HG02840 (cell line): Measurements from ENCODE around the gene NEK6.

Source experiments
- ATAC-seq: cut with Tn5 transposase; IDR thresholded peaks from one replicate; pipeline ENCODE4 v1.9.1; 2021; ENCODE audit warnings: mild to moderate bottlenecking, moderate library complexity, moderate number of reproducible peaks; ENCODE audit not compliant: unreplicated experiment, low FRiP score

The NEK6 gene

DNA sequence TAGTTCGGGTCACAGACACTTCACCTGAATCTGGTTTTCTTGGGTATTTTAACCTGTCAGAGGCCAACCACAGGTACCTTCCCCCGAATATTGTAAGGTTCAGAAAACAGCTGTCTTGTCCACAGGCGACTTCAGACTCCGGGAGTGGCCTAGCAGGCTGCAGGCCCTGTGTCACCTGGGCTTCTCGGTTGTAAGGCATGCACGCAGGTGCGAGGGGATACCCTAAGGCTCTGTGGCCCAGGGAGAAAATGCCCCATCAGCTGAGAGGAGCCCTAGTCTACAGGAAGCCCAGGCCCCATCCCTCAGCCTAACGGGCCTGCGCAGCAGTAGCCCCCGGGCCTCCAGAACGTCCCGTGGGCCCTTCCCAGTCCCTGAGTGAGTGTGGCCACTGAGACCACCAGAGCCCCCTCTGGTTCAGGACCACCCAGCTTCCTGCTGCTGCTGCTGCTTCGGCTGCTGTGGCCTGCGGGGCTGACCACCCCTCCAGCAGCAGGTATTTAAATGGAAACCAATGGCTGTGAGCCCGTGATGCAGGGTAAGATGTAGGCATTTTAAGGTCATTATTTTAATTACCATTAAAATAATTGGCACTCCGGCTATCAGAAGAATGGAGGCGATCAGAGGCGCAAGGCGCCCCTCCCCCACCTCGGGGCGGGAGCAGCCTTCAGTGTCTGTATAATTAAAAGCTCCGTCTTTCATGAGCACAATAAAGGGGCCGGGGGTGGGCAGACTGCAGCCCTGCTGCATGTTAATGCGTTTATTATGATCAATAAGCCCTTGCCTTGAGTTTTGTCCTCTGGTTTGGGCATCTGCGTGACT is 92.1 kb downstream of the NEK6 start:
- ATAC-seq = no peak

DNA sequence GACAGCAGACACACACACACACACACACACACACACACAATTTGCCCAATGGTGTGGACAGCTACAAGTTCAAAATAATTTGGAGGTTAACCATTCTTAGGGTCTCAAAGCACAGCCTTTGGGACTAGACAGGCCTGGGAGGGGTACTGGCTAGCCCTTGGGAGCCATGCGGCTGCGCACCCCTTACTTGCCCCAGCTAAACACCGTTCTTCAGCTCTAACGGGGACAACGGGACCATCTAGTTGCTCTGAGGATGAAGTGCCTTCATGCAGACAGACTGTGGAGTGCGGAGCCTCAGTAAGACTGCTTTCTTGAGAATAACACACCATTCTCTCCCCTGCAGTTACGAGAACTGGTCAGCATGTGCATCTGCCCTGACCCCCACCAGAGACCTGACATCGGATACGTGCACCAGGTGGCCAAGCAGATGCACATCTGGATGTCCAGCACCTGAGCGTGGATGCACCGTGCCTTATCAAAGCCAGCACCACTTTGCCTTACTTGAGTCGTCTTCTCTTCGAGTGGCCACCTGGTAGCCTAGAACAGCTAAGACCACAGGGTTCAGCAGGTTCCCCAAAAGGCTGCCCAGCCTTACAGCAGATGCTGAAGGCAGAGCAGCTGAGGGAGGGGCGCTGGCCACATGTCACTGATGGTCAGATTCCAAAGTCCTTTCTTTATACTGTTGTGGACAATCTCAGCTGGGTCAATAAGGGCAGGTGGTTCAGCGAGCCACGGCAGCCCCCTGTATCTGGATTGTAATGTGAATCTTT is 92.9 kb downstream of the NEK6 start:
- ATAC-seq = no peak

DNA sequence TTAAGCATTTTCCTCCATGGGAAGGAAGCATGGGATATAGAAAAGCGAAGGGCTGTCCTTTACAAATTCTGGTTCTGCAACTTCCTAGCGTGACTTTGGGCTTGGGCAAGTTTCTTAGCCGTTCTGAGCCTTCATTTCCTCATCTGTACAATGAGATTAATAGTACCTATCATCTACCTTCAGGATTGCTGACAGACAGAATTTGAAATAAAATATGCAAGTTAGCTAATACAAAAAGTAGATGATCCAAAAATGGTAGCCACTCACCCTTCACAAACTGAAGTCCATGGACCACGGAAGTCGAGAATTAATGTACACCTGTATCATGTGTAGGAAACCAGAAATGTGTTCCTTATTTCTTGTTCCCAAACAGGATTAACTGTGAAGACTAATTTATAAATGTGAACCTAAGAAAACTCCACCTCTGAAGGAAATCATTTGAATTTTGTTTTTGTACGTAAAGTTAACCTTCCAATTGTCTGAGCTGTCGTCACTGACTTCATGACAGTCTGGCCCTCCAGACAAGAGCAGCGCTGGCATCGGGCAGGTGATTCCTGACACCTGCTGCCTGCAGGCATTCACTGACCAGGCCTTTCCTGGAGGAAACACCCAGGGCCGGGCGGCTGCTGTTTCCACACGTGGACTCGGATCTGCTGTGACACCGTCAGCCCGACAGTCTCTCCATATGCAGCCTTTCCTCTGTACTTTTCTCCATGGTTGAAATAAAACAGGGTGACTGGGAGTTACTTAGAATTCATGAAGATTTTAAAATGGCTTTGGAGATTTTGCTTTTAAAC is 94.1 kb downstream of the NEK6 start:
- no peak for ATAC-seq

DNA sequence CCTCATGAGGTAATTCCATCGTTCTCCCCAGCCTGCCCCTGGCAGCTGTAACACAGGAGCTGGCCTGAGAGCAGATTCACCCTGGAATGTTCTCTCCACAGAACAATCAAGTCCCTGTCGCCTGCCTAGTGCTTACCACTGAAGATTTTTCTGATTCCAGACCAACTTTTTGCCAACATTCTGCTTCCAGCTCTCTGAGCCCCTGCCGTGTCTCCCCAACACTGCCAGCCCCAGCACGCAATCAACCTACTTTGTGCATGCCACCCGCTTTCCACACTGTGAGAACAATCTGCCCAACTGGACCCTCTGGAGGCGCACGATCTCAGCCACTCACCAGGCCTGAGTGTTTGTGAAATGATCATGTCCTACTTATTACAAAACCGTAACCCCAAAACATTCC is 94.9 kb downstream of the NEK6 start:
- no peak for ATAC-seq

DNA sequence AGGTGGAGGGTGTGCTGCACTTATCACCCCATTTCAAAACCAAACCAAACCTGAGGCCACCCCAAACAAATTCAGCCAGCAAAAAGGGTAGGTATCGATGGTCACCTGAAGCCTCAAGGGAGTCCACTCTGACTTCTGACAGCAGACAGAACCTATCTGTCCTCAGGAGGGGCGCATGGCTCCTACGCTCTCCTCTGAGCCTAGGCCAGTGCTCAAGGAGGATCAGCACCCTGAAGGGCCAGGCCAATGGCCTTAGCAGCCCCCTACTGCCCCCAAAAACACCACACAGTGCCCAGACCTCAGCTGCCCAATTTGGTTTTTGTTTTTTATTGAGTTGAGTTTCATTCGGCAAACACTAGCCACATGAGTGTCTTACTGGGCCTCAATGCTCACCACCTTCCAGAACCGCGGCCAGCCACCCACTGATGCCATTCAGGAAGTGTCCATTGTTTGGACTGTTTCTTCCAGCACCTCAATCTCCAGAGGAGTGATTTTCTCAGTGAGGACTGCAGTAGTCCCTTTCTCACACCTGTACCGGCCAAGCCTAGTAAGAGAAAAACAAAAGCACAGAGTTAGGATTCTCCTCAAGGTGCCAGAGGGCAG is 95.5 kb downstream of the NEK6 start:
- no peak for ATAC-seq

DNA sequence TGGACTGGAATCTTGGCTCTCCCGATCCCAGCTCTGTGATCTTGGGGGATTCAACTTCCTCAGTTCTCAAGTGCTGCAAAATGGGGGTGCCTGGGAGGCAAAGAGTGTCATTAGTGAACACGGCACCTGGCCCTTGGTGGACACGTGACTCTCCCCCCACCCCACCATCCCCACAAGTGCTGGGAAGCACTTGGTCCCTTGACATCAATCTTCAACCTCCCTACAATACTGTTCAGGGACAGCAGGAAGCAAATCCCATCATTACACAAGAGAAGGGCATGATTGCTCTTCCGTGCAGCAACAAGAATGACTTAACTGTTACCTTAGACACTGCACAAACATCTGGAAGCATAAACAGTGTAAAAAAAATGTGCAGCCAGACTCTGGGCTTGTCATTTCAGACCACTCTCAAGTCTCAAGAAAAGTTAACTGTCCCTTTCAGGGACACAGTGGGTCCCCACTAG is 96.1 kb downstream of the NEK6 start:
- ATAC-seq = no peak

DNA sequence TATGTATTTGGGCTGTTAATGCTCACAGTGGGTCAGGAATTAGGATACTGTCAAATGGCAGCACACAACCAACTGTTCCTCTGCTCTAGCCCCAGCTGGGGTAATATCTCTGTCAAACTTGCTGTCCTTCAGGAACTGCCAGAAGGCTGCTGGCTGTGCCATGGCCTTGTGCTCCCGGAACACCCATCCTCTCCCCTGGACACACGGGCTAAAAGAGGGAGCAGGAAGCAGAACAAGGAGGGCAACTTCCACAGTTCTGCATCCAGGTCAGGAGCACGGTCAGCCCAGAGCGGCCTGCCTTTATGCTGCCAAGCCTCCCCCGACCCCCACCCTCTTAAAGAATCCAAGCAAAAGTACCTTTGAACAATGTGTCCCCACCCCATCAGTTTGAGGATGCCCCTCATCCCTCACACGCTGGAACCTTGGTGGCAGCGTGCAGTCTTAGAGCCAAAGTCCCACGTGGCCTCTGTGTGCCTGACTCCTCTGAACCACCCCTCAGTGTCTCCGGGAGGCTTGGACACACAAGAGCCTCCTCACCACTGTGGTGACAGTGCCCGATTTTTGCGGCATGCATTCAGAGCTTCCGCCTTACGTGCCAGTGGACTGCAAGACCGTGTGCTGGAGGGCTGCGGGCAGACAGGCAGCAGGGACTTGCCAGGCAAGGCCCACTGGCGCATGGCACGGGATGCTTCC is 96.7 kb downstream of the NEK6 start:
- ATAC-seq = no peak

DNA sequence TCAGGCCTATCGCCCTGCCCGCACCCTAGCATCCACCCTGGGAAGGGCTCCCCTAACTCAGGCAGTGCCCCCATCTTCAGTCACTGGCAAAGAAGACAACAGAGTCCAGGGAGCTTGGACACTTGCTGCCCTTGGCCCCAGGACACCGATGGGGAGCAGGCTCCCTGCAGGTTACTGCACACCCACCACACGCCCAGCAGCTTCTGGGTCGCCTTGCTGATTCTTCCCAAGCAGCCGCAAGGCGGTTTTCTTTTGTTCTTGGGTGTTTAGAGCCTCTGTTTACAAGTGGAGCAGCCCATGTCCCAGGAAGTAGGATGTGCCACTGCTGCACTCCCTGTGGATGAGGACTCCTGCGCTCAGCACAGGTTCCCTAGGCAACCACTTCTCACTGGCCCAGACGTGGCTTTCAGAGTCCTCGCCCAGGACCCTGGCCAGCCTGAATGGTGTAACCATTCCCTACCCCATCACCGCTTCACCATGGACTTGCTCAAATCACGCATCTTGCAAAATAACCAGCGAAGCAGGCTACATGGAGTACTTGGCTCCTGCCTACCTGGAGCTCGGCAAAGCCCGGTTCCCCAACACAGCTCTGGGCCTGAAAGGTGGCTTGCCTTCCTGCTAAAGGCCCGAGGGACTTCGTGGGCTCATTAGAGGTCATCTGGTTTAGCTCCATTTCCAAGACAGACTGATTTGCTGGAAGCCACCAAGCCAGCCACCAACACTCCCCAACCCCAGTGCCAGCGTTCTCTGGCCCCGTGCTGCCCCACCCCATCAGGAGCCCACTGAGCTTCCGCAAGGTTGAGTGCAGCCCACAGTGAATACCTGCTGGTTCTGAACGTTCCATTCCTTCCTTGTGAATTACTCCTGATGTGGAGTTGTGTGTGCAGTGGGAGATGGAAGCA is 97.5 kb downstream of the NEK6 start:
- no peak for ATAC-seq

DNA sequence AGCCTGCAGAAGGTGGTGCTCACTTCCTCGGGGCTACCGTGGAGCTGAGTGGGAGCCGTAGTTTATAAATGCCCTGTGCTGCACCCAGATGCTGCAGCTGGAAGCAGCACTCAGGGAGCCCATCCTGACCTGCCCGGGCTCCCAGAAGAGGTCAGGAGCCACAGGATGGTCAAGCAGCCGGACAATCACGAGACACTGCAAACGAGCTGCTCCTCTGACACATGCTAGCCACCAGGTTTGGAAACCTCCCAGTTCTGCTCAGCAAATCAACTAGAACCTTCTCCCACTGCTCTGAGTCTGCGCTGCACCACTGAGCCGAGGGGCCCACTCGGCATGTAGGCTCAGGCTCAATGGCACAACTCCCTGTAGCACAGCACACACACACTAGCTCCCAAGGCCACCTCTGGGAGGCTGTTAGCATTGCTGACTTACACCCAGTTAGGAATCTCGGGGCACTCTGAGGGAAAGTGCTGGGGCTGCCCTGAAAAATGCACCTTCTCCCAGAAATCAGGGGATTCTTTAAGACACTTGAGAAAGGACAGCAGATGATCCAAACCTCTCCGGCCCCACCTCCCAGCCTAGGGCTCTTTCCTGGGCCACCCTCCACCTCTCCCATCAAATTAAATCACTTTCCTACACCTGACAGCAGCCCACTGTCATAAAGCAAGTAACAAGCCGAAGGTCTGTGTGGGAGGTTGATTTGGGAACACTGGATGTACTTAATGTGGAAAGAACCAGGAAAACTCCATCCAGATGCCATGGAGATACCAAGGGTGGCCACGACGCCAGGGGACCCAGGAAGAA is 98.4 kb downstream of the NEK6 start:
- no peak for ATAC-seq

DNA sequence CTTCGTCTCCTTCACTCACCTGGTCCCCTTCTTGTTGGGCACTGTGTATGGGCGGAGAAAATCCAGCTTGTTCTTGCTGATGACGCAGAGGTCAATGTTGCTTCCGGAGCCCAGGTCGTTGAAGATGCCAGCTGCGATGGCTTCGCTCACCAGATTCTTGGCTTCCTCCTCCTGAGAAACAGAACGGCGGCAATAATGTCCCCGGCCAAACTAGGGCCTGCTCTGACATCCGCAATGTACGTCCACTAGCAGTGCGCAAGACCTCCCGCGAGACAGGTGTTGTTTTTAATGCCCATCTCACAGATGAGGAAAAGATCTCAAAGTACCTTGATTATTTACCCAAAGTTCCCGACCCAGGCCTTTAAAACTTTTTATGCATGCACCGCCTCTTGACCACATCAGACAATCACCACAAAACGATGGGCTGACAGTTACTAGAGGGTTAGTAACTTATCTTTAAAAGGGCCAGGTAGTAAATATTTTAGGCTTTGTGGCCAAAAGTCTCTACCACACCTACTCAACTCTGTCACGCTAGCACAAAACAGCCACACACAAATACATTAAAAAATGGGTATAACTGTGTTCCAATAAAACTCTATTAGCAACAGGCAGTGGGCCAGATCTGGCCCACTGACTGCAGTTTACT is 99.1 kb downstream of the NEK6 start:
- no peak for ATAC-seq

DNA sequence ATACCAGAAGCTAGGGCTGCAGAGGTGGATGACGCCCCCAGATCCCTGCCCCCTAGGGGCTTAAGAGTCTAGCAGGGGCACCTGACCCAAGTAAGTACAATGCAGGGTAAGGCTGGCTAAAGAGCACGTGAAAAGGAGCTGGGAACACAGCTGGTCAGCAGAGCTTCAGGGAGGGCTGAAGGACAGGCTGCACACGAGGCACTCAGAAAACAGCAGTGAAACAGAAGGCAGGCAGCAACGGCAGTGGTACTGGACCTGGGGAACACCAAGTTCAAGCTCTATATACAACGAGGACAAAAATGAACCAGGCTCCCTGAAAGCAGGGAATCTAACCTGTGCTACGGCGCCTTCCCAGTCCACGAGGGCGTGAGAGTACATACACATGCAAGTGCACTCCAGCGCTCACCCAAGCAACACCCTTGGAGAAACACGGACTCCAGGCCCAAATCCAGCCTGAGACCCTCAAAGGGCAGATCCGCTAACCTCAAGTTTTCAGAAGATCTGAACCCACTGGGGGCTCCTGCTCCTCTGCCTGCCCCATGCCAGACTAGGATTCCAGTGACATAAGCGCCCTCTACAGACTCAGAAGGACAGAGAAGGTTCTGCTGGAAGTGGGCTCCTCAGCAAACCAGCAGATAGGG is 100.1 kb downstream of the NEK6 start:
- ATAC-seq = no peak

DNA sequence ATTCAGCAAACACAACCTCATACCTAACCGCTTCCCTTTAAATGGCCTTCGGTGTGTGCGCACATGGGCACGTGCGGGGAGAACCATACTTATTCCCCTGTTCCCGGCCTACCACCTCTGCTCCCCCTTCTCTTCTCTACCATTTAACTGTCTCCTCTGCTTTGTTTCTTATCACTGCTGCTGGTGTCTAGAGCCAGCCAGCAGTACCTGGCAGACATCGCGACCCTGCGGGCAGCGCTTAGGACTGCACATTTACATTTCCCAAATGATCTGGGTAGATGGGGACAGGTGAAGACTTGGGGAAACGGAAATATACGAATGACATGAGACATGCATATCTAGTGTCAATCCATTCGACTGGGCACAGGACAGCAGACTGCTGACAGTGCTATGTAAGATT is 100.9 kb downstream of the NEK6 start:
- ATAC-seq = no peak

DNA sequence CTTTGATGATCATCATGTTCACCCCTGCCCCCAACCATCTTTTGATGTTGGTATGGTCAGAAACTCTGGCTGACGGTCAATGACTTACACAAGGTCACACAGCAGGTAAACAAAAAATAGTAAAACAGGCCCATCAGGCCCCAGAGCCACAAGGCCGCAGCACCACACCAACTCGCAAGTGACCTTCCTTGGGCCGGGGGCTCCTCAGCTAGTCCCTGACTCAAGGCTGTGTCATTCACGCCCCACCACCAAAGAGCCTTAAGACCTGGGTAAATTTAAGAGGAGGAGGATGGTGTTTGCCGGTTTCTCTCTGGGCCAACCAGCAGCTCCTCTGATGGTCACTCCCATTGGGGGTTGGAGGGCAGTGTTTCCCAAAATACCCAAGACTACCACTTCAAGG is 101.7 kb downstream of the NEK6 start:
- ATAC-seq = no peak

DNA sequence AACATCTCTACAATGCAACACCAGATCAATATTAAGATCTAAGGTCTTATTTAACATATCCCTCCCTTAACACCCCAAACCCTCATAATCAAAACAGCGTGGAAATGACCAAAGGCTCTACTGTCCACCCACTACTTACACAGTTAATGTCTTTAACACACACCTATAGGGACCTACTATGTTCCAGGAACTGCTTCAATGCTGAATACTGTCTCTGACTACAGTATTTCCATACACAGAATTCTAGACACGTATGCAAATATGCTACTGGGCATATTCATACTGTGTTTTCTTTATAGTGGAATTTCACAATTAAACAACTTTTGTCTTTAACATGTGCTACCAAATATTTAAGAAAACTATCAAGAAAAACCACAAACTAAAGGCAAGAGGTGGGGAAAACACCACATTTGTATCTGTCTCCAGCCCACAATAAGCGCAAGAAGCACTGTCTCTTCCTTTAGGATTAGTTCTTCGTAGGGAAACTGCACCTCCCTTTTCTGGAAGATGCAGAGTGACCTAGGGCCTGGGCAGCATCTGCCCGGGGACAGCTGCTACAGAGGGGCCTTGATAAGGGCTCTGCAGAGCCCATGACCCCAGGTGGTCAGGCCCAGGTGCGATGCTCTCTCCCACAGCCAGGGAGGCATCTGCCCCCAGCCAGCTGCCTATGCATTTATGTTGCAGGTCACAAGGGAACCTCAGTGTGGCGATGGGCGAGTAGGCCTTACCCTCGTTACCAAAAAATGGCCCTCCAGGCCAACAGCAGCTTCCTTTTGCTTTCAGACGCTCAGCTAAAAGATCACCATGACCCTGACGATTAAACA is 102.3 kb downstream of the NEK6 start:
- ATAC-seq = no peak

DNA sequence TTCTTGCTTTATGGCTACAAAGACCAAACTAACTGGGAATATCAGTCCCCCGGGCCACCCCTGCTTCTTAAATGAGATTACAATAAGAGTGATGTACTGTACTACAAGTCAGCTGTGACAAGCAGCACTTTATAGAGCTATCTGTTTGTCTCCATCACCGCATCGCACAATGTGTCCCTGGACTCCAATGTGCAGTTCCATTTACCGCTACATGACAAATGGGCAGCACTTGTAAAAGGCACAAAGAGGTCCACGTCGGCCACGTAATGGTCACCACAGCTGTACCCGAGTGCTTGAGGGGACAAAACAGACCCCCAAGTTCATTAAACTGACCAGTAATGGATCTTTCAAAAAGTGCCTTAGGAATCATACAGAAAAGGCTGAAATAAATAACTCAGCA is 103.4 kb downstream of the NEK6 start:
- ATAC-seq = no peak

DNA sequence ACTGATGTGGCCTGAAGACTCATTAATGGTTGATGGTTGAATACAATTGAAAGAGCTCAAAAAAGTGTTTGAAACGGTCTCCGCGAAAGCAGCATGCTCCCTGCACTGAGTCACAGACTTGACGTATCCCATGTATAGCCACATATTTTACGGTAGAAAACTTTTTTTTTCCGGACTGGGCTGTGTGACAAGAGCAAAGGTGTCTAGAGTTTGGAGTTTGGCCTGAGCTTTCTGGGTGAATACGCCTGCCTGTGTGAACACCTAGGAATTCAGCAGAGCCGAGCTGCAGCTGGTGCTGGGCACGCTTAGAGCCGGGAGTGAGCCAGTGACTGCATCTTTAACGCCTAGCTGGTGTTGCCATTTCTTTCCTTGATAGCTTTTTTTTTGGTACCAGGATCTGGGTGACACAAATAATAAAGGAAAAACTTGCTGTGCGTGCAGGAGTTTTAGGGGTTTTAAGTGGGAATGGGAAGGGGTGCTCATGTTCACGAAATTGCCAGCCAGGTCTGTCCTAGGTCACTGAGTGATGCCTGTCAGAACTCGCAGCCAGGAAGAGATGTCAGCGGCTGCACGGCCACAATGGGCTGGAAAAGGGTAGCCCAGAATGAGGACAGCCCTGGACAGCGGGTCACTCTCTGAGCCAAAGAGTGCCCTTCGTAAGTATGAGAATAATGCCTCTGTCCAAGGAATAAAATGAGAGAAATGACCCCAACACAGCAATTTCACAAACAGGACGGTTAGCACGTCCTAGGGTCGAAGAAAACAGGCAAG is 105.8 kb downstream of the NEK6 start:
- no peak for ATAC-seq
